DMS53 treated with DMSO at 0.1 percent for 48 hours (cell line): ENCODE data around the gene ADIPOQ.
"Not testable (repeated sequence)": the region's sequence is repeated elsewhere in the genome, so short reads cannot be mapped to it uniquely, and the experiment has no call there.

Source experiments
- DNase-seq: peaks from one replicate; lab custom pipeline; 2025; ENCODE audit not compliant: unreplicated experiment; lab: John Stamatoyannopoulos, UW

The ADIPOQ gene

DNA sequence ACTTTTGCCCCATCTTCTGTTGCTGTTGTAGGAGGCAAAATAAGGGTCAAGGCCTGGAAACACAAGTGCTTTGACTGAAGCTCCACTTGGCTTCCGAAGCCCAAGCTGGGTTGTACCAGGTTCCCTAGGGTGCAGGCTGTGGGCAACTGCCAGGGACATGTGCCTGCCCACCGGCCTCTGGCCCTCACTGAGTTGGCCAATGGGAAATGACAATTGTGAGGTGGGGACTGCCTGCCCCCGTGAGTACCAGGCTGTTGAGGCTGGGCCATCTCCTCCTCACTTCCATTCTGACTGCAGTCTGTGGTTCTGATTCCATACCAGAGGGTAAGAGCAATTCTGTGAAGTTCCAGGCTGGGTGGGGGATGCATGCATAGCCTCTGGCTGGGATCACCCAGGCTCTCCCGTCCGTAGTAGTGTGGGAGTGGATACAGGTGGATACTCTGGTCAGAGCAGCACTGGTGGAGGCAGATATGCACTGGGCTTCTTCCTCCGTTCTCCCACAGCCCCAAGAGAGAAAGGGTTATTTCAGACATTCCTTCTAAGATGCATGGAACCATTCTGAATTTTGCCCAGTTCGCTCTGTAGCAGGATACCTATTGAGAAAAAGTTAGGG is at the start of gene ADIPOQ:
ADIPOQ (plus strand) TSS at position 285 of the 613 bp plus-strand sequence. CDS start 10,349 bp downstream, outside the sequence.
- no peak for DNase-seq

DNA sequence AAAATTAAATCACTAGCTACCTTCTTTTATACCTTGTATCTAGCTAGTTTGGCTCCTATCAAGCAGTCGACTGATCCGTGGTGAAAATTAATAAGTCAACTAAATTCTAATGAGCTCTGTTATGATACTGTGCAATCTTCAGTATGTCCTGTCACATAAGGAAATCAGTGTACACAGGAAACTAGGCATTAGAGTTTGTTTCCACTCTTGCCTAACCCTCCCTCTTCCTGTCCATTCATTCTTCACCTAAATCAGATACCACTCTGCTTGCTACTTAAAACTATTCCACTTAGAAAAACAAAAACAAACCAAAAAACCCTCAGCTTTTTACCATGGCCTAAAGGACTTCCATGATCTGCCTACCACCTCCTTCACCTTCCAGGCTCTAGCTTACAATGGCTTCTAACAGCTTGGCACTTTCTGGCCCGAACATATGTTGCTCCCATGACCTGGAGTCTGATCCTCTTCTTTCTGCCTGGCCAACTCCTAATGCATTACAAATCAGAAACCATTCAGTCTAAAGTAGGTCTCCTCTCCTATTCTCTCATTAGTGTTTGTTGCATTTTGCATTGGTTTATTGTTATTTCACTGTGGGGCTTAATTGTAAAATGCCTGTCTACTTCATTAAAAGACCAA is 44.2 kb upstream of the ADIPOQ start:
- DNase-seq: no peak

DNA sequence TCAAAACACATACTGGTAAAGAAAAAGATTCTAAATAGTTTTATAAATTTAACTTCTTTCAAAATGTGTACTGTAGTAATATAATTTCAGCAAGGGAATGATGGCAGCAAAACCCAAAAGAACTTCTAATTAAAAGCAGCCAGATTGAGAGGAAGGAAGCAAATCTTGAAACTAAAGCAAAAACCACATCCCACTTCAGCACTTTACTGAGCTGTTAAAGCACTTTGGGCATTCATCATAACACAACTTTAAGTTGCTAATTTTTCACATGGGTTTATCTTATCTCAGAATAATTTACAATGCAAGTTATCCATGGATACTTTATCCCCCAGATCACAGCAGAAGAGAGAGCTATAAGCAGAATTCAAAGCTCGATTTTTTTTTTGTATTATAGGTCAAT is 42.2 kb upstream of the ADIPOQ start:
- no peak for DNase-seq

DNA sequence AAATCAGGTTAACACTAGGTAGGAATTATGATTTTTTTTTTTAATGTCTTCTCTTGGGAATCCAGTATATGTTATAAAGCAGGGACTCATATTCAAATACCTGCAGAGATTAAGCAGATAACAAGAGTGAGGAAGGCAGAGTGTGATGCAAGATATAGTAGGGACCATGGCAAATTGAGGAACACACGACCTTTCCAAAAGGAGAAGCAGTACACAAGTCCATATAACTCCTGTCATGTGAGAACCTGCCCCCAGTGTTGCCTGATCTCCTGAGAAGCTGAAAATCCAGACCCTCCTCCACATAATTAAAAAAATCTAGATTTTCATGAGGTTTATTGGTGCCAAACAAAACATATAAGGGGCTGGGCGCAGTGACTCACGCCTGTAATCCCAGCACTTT is 39.8 kb upstream of the ADIPOQ start:
- DNase-seq: no peak

DNA sequence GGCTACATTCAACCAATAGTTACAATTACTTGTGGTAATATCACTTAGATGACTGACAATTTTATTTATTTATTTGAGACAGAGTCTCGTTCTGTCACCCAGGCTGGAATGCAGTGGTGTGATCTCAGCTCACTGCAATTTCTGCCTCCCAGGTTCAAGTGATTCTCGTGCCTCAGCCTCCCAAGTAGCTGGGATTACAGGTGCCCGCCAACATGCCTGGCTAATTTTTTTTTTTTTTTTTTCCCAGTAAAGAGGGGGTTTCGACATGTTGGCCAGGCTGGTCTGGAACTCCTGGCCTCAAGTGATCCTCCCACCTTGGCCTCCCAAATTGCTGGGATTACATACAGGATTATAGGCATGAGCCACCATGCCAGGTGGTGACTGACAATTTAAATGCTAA is 39.1 kb upstream of the ADIPOQ start:
- not testable (repeated sequence) for DNase-seq

DNA sequence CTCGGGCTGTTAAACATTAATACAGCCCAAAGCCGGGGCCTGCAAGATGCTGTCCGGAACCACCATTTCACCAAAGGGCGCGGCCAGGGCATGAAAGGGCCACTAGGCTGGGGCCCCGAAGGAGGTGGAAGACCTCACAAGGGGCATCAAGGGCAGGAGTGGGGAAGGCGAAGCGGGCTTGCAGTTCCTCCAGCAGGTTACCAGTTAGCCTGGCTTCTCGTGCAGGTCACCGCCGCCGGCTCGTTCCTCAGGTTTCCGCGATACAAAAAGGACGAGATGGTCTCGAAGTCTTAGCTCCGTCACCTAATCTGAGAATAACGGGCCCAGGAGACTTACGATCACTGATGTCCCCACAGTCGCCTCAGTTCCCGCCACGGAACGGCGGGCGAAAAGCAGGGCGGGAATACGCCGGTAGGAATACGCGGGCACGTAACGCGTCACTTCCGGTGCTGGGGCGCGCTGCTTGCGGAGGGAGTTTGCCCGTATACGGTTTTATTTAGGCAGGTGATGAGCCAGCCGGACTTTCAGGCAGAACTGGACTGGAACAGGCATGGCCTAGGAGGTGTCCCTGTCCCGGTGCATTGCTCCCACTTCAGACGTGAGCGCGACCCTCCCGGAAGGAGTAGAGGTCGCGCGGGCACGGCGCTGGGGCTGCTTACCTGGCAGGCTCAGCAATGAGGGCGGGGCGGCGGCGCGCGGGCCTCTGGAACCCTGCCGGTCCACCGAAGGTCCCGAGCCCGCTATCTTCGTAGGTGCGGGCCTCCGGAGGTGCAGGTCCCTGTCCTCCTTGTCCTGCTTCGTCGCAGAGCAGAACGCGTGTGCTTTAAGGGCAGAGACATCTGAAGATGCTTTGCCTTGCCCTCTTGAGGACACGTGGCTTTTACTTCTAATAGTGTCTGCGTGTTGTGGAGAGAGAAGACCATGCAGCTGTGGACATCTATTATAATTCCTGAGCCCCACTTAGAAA is 36.1 kb upstream of the ADIPOQ start, which contains the start of gene RFC4:
RFC4 (minus strand) TSS at position 394 of the 967 bp plus-strand sequence. CDS start 1,769 bp downstream, outside the sequence.
- peak; percentile 55 for DNase-seq

DNA sequence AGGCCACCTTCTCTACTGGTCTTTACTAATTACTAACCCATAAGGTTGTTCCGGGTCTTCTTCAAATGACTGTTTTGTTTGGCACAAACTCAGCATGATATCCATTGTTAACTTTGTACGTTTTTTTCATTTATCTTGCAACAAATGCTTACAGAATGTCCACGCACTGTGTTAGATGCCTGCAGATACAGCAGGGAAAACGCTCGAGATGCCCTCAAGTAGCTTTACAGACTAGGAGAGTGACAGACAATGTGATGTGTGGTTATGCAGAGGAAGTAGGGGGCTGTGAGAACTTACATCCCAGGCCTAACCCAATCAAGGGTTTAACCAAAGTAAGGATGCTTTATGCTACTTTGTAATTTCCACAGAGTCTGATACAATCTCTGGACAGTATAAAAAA is 35.3 kb upstream of the ADIPOQ start:
- no peak for DNase-seq

DNA sequence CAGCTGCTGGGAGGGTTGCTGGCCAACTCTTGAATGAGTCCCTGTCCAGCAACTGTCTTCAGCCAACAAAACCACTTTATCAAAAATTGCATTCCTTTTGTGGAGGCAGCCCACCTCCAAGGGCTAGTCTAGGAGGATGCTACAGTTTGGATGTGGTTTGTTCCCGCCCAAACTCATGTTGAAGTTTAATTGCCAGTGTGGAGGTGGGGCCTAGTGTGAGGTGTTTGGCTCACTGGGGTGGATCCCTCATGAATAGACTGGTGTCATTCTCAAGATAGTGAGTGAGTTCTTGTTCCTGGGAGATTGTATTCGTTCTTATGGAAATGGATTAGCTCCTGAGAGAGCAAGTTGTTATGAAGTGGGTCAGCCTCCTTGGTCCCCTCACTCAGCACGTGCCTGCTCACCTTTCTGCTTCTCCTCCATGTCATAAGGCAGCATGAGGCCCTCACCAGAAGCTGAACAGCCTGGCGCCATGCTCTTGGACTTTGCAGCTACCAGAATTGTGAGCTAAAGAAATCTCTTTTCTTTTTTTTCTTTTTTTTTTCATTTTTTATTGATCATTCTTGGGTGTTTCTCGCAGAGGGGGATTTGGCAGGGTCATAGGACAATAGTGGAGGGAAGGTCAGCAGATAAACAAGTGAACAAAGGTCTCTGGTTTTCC is 32.0 kb upstream of the ADIPOQ start:
- no peak for DNase-seq

DNA sequence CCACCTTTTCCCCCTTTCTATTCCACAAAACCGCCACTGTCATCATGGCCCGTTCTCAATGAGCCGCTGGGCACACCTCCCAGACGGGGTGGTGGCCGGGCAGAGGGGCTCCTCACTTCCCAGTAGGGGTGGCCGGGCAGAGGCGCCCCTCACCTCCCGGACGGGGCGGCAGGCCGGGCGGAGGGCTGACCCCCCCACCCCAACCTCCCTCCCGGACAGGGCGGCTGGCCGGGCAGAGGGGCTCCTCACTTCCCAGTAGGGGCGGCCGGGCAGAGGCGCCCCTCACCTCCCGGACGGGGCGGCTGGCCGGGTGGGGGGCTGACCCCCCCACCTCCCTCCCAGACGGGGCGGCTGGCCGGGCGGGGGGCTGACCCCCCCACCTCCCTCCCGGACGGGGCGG is 31.2 kb upstream of the ADIPOQ start:
- not testable (repeated sequence) for DNase-seq

DNA sequence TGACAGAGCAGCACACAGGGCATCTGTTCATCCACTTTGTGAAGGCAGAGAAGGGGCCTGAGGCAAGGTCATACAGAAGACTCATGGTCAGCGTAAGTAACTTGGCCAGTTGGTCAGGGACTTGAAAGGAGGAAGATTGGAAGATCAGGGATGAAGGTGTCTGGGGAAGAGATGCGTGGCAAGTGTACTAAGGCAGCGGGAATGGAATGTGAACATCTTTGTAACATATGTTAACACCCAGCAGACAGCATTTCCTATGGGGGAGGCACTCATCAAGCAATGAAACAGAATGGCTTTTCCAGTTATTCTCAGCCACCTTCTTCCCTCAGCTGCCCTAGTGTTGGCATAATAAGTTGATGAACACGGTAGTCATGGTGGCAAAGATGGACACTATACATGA is 28.4 kb upstream of the ADIPOQ start:
- no peak for DNase-seq

DNA sequence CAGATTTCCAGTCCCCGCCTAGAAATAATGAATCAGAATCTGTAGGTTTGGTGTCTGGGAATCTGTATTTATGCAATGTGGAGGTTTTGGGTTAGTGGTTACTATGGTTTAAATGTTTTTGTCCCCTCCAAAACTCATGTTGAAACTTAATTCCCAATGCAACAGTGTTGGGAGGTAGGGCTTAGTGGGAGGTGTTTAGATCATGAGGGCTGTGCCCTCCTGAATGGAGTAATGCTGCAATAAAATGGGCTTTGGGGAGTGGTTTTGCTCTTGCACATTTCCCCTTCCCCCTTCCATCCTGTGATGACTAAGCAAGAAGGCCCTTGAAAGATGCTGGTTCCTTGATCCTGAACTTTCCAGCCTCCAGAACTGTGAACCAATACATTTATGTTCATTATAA is 27.1 kb upstream of the ADIPOQ start:
- DNase-seq: no peak

DNA sequence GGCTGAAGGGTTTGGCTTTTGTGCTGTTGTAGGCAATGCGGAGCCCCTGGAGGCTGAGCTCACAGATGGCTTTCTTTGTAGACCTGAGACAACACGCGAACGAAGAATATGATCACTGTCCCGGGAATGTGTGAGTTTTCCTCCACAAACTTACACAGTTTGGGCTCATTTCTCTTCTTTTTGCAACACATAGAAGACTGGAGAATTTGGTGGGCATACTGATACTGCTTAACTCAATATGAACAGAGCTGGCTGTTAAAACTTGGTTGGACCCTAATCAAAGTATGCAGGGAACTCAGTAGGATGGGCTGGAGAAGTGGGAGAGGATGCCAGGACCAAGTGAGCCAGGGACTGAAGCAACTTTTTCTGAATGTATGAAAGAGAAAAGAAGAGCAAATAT is 24.0 kb upstream of the ADIPOQ start:
- no peak for DNase-seq

DNA sequence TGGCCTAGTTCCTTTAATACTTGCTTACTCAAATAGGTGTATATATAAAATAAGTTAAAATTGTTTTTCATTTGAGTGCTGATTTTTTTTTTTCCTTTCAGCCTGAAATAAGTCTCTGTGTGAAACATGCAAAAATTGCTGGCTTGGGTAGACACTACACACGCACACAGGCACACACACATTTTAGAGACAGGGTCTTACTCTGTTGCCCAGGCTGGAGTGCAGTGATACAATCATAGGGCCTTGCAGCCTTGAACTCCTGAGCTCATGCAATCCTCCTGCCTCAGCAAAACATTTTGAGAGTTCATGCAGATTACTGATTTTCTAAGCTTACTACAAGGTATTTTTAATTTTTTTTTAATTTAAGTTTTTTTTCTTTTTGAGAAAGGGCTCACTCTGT is 23.6 kb upstream of the ADIPOQ start:
- no peak for DNase-seq

DNA sequence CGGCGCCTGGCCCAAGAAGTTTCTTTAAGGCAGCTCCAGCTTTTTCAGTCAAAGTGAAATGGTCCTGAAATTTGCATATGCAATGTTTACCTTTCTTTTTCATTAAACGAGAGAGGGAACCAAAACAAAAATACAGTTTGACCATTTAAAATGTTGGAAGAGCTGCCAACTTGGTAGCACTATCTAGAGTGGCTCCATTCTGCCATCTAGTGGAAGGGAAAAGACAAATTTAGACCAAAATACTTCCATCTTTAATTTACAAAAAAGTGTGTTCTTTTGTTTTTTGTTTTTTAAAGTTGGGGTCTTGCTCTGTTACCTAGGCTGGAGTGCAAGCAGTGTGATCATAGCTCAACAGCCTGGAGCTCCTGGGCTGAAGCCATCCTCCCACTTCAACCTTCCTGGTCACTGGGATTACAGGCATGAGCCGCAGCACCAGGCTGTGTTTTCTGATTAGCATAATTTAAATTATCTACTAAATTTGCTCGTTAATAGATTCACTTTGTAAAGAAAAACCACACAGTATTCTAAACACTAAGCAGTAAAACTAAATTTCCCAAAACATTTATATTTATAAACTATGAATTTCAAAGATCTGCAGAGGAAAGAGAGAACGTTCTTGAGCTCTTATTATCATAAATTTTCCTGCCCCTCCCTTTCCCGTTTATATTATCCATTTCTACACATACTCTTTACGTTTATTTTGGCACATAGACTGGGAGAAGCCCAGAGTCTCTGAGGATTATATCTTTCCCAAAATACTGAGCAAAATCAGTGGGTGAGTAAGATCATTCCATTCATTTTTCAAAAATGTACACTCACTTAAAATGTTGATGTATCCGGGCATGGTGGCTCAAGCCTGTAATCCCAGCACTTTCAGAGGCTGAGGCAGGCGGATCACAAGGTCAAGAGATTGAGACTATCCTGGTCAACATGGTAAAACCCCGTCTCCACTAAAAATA is 20.8 kb upstream of the ADIPOQ start:
- peak; percentile 22 for DNase-seq

DNA sequence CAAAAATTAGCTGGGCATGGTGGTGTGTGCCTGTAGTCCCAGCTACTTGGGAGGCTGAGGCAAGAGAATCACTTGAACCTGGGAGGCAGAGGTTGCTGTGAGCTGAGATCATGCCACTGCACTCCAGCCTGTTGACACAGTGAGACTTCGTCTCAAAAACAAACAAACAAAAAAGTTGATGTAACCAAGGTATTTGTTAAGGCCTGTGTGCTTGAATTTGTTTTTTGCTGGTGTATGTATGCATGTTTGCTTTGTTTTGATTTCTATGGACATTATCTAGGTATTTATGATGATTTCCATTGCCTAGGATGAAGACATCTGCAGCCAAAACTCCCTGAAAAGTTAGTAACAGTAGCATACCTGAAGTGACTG is 20.1 kb upstream of the ADIPOQ start:
- DNase-seq: not testable (repeated sequence)

DNA sequence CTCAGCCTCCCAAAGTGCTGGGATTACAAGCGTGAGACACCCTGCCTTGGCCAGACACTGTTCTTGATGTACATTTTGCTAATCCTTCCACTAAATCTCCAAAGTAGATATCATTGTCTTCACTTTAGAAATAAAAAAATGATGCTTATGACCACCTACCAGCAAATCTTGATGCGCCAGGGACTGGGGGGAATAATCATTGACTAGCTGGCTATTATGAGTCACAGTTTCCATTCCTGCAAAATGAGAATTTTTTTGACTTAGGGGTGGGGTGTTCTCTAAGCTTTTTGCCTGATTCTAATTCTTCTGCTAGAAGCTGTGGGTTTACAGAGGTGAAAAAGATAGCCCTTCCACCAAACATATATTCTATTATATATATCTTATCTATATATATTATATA is 19.1 kb upstream of the ADIPOQ start:
- no peak for DNase-seq

DNA sequence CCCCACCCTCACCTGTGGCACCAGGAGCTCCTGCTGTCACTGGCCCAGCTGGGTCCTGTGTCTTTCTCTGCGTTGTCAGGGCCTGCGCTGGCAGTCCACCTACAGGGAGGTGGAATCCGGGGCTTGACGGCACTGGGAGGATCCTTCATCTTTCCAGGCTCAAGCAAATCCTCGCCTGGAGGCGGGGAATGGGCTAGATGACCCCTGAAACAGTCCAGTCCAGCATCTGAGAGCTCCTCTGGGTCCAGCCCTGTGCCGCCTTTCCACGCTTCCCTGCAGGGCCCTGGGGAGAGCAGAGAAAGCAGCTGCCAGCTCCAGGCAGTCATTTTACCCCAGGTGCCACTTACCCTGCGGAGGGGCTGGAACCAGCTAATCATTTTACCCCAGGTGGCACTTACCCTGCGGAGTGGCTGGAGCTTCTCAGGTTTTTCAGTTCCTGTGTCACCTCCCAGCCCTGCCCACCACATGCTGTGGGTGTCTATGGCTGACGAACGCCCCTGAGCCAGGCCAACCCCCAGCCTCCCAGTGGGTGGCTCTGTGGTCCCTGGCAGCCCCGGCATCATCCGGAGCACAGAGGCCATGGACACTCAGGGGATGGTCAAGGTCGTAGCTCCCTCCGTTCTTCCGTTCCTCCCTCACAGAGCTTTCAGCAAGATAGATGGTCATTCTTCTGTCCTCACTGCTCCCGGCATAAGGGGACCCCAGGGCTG is 17.9 kb upstream of the ADIPOQ start:
- DNase-seq: no peak

DNA sequence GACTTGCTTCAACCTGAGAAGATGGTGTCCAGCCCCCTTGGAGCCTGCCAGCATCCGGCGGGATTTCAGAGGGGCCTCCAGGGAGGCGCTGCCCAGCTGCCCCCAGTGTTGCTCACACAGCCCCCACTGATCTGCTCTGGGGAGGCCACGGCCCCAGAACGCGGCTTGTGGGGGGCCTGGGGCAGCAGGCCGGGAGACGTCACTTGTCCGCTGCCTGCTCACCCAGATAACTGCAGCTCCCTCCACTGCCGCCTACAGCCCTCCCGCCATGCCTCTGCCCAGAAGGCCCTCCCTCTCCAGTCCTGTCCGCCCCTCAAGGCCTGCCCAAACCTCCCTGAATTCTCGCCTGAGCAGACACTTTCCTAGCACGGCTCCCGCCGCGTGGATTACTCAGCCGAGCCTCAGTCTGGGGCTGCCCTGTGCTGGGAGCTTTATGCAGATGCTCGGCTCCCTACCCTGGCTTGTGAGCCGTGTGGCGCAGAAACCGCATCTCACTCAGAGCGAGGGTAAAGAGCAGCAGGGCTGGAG is 17.2 kb upstream of the ADIPOQ start:
- no peak for DNase-seq

DNA sequence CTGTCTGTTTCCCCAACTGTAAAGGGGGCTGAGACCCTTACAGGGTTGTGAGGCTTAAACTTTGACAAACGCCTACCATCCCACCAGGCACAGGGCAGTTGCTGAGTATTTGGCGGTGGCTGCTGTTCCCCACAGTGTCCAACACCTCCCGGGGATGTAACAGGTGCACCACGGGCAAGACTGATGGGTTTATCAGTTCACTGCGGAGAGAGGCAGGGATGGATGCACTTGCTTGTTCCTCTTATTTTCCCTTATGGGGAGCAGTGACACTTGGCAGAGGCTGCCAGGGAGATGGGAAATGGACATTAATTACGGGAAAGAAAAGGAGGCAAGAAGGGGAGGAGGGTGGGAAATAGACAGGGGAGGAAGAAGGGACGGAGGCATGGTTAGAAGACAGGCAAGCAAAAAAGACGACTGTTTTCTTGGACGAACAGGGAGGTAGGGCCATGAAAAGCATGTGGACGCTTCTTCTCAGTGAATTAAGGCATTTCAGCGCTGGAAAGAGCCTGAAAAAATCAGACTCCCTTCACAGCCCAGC is 16.6 kb upstream of the ADIPOQ start:
- no peak for DNase-seq
